HepG2 (cell line): ENCODE data around the gene ABHD18. TPM values are rescaled to one million over a fixed set of nuclear protein-coding genes. Genes with fewer than 3 reads are reported as not detected.

ENCODE experiments used
- AKAP8 ChIP-seq: sonication (generic); formaldehyde crosslinking; IDR thresholded peaks from 2 replicates; pipeline ENCODE4 v1.5.1; 2020; ENCODE audit warnings: mild to moderate bottlenecking, missing genetic modification reagents
- CHD2 ChIP-seq: IDR thresholded peaks from 2 replicates; pipeline ENCODE4 v1.6.1; 2011; ENCODE audit warnings: low read depth, low read length, improper control_type of control experiment
- ETV5 ChIP-seq: IDR thresholded peaks from 2 replicates; pipeline ENCODE4 v1.6.1; 2018; ENCODE audit warnings: missing biosample characterization, missing genetic modification reagents, inconsistent platforms, borderline replicate concordance
- FOXC1 ChIP-seq: sonication (generic); formaldehyde crosslinking; IDR thresholded peaks from 2 replicates; pipeline ENCODE4 v1.8.0; 2022; ENCODE audit warnings: mild to moderate bottlenecking, missing genetic modification reagents, borderline replicate concordance
- MTA1 ChIP-seq: sonication (generic); formaldehyde crosslinking; IDR thresholded peaks from 2 replicates; pipeline ENCODE4 v1.4.0; 2020; ENCODE audit warnings: missing genetic modification reagents, mild to moderate bottlenecking, borderline replicate concordance
- NCOA2 ChIP-seq: sonication (generic); formaldehyde crosslinking; IDR thresholded peaks from 2 replicates; pipeline ENCODE4 v1.8.0; 2022; ENCODE audit warnings: inconsistent platforms
- POLR2A ChIP-seq, 2 experiments: IDR thresholded peaks; 2 replicates each; pipeline ENCODE4 v1.6.1; 2011; ENCODE audit warnings: low read depth in 2 of 2, low read length in 2 of 2, mild to moderate bottlenecking in 1 of 2, moderate library complexity in 1 of 2; ENCODE audit not compliant: insufficient read depth in 1 of 2
- SALL1 ChIP-seq: sonication (generic); formaldehyde crosslinking; IDR thresholded peaks from 2 replicates; pipeline ENCODE4 v1.8.0; 2022; ENCODE audit warnings: mild to moderate bottlenecking, missing genetic modification reagents
- SP5 ChIP-seq: IDR thresholded peaks from 2 replicates; pipeline ENCODE4 v1.6.1; 2016; ENCODE audit warnings: low read depth, borderline replicate concordance
- SPEN ChIP-seq: sonication (generic); formaldehyde crosslinking; IDR thresholded peaks from 2 replicates; pipeline ENCODE4 v1.5.1; 2020; ENCODE audit warnings: low read depth, mild to moderate bottlenecking, missing genetic modification reagents
- SRF ChIP-seq: IDR thresholded peaks from 2 replicates; pipeline ENCODE4 v1.6.1; 2011; ENCODE audit warnings: mild to moderate bottlenecking, low read depth, low read length, moderate library complexity
- THYN1 ChIP-seq: sonication (generic); formaldehyde crosslinking; IDR thresholded peaks from 2 replicates; pipeline ENCODE4 v1.8.1; 2023; ENCODE audit warnings: low read depth, mild to moderate bottlenecking, moderate library complexity, missing genetic modification reagents, borderline replicate concordance
- ZNF121 ChIP-seq: sonication (generic); formaldehyde crosslinking; IDR thresholded peaks from 2 replicates; pipeline ENCODE4 v1.5.0; 2020; ENCODE audit warnings: mild to moderate bottlenecking, missing genetic modification reagents
- ZNF282 ChIP-seq: fragments of 450-650 bp; IDR thresholded peaks from 2 replicates; pipeline ENCODE4 v1.6.1; 2018; ENCODE audit not compliant: partially characterized antibody
- ZNF451 ChIP-seq: sonication (generic); formaldehyde crosslinking; IDR thresholded peaks from 2 replicates; pipeline ENCODE4 v1.5.0; 2020; ENCODE audit warnings: mild to moderate bottlenecking, missing genetic modification reagents
- polyA plus RNA-seq, 8 experiments: library from polyadenylated mRNA; depleted of rRNA in 3 of 8; stranded (reverse) in 7 of 8; unstranded in 1 of 8; fragments of >200 nt; fragmentation: Illumina TruSeq in 4 of 8; extraction: Trizol in 4 of 8; gene quantifications; 2 replicates each; pipeline versions ENCODE4 v1.2.1 to v1.2.3, GENCODE V29; 2011 to 2016; ENCODE audit warnings: low read depth in 4 of 8, missing spikeins in 1 of 8, mixed read lengths in 1 of 8; ENCODE audit not compliant: insufficient read depth in 1 of 8
- total RNA-seq, 5 experiments: library from RNA; depleted of rRNA; stranded (reverse); fragments of >200 nt; fragmentation: Illumina TruSeq; extraction: Trizol; gene quantifications; 2 replicates each; pipeline ENCODE4 v1.2.3, GENCODE V29; 2016; ENCODE audit warnings: low read depth in 1 of 5
- TF ChIP-seq, protein P1 (sequence below): sonication (generic); formaldehyde crosslinking; IDR thresholded peaks from 2 replicates; pipeline ENCODE4 v1.5.0; 2020; ENCODE audit warnings: missing genetic modification reagents
- TF ChIP-seq, protein P2 (sequence below): sonication (generic); formaldehyde crosslinking; IDR thresholded peaks from 2 replicates; pipeline ENCODE4 v1.4.0; 2020; ENCODE audit warnings: missing genetic modification reagents
- TF ChIP-seq, protein P3 (sequence below): IDR thresholded peaks from 2 replicates; pipeline ENCODE4 v1.6.1; 2016; ENCODE audit warnings: missing genetic modification reagents, missing compliant biosample characterization
- TF ChIP-seq, protein P4 (sequence below): sonication (generic); formaldehyde crosslinking; IDR thresholded peaks from 2 replicates; pipeline ENCODE4 v1.8.0; 2022; ENCODE audit warnings: low read depth, missing genetic modification reagents
- TF ChIP-seq, protein P5 (sequence below): sonication (generic); formaldehyde crosslinking; IDR thresholded peaks from 2 replicates; pipeline ENCODE4 v1.5.0; 2020; ENCODE audit warnings: mild to moderate bottlenecking, missing genetic modification reagents
- TF ChIP-seq, protein P6 (sequence below): sonication (generic); formaldehyde crosslinking; IDR thresholded peaks from 2 replicates; pipeline ENCODE4 v1.9.0; 2021; ENCODE audit warnings: missing genetic modification reagents, borderline replicate concordance

Gene ABHD18
- total and polyA plus RNA-seq, 2 of the 13 experiments (the other 11 are each of a cell fraction or from before 2014, with no cell fraction given) = 5.5 to 16.3 TPM

DNA sequence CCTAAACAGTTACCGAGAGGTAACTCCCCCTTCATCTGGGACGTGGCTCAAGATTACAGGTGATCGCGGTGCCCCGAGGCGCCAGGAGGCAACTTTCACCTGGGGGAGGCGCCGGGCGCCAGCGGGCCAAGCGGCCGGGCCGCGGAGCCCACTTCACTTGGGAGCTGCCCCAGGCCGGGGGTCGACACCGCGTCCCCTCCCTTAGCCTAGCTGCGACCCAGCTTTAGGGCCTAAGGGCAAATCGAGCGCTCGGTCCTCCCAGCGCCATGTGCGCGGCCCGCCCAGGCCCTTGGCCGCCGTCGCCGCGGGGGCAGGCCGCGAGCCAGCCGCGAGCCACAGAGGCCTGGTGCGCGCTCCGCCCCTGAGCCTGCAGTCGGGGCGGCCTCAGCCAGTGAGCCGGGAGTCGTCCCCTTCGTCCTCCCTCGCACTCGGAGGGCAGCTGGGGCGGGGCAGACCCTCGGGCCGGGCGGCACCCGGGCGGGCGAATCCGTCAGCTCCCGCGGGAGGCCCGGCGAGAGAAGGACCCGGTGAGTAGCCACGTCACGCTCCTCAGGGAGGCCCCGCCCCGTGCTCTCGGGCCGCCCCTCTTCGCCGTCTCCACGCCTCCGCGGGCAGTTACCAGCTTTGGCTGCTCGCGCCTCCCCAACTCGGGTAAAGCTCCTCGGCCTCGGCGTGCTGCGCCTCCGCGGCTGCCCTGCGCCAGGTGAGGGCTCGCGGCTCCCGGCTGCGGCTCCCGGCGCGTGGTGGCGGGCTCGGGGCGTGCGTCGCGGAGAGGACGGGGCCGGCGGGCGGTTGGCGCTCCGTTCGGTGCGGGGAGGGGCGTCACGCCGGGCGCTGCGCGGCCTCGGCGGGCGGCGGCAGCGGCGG lies 95.7 kb downstream of the ABHD18 start, which contains the start of gene LARP1B (continued):
- TF ChIP-seq CHD2 (peak; percentile 91), AKAP8 (no peak), SALL1 (CRISPR knock-in tag) (peak; percentile 90), SRF (no peak), POLR2A (IDR thresholded peaks at IDR 0.05; ENCODE audit: insufficient read depth in 1 of 2, low read depth in 2 of 2, low read length in 2 of 2) (peak; percentile 92 to 94), SPEN (CRISPR knock-in tag) (peak; percentile 96), ETV5 (CRISPR knock-in tag) (0 out of 2 replicates have a peak, but pooled peaks have one; percentile 10), ZNF282 (no peak), FOXC1 (CRISPR knock-in tag) (peak; percentile 51; the same call in 1 of the 2 replicates), THYN1 (CRISPR knock-in tag) (no peak), MTA1 (peak; percentile 59; the same call in 1 of the 2 replicates), ZNF121 (CRISPR knock-in tag) (peak; percentile 61; the same call in 1 of the 2 replicates), NCOA2 (no peak; the same call in 1 of the 2 replicates), ZNF451 (CRISPR knock-in tag) (peak; percentile 97), SP5 (CRISPR knock-in tag) (peak; percentile 68; the same call in 1 of the 2 replicates)
- TF ChIP-seq, protein P1, sequence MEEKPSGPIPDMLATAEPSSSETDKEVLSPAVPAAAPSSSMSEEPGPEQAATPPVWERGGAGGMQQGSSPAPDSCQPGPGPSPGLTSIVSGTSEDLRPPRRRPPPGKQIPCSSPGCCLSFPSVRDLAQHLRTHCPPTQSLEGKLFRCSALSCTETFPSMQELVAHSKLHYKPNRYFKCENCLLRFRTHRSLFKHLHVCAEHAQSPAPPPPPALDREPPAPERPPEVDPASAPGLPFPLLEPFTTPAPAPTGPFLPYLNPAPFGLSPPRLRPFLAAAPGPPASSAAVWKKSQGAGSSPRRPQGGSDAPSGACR (CRISPR knock-in tag) = 0 out of 2 replicates have a peak, but pooled peaks have one; percentile 40
- TF ChIP-seq, protein P2, sequence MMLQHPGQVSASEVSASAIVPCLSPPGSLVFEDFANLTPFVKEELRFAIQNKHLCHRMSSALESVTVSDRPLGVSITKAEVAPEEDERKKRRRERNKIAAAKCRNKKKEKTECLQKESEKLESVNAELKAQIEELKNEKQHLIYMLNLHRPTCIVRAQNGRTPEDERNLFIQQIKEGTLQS (CRISPR knock-in tag) = peak; percentile 17; the same call in 1 of the 2 replicates
- TF ChIP-seq, protein P3, sequence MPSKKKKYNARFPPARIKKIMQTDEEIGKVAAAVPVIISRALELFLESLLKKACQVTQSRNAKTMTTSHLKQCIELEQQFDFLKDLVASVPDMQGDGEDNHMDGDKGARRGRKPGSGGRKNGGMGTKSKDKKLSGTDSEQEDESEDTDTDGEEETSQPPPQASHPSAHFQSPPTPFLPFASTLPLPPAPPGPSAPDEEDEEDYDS (CRISPR knock-in tag) = peak; percentile 88
- TF ChIP-seq, protein P4, sequence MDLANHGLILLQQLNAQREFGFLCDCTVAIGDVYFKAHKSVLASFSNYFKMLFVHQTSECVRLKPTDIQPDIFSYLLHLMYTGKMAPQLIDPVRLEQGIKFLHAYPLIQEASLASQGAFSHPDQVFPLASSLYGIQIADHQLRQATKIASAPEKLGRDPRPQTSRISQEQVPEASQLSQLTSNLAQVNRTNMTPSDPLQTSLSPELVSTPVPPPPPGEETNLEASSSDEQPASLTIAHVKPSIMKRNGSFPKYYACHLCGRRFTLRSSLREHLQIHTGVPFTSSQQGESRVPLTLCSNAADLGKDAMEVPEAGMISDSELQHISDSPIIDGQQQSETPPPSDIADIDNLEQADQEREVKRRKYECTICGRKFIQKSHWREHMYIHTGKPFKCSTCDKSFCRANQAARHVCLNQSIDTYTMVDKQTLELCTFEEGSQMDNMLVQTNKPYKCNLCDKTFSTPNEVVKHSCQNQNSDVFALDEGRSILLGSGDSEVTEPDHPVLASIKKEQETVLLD (CRISPR knock-in tag) = peak; percentile 93
- TF ChIP-seq, protein P5, sequence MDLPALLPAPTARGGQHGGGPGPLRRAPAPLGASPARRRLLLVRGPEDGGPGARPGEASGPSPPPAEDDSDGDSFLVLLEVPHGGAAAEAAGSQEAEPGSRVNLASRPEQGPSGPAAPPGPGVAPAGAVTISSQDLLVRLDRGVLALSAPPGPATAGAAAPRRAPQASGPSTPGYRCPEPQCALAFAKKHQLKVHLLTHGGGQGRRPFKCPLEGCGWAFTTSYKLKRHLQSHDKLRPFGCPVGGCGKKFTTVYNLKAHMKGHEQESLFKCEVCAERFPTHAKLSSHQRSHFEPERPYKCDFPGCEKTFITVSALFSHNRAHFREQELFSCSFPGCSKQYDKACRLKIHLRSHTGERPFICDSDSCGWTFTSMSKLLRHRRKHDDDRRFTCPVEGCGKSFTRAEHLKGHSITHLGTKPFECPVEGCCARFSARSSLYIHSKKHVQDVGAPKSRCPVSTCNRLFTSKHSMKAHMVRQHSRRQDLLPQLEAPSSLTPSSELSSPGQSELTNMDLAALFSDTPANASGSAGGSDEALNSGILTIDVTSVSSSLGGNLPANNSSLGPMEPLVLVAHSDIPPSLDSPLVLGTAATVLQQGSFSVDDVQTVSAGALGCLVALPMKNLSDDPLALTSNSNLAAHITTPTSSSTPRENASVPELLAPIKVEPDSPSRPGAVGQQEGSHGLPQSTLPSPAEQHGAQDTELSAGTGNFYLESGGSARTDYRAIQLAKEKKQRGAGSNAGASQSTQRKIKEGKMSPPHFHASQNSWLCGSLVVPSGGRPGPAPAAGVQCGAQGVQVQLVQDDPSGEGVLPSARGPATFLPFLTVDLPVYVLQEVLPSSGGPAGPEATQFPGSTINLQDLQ = no peak; the same call in 1 of the 2 replicates
- TF ChIP-seq, protein P6, sequence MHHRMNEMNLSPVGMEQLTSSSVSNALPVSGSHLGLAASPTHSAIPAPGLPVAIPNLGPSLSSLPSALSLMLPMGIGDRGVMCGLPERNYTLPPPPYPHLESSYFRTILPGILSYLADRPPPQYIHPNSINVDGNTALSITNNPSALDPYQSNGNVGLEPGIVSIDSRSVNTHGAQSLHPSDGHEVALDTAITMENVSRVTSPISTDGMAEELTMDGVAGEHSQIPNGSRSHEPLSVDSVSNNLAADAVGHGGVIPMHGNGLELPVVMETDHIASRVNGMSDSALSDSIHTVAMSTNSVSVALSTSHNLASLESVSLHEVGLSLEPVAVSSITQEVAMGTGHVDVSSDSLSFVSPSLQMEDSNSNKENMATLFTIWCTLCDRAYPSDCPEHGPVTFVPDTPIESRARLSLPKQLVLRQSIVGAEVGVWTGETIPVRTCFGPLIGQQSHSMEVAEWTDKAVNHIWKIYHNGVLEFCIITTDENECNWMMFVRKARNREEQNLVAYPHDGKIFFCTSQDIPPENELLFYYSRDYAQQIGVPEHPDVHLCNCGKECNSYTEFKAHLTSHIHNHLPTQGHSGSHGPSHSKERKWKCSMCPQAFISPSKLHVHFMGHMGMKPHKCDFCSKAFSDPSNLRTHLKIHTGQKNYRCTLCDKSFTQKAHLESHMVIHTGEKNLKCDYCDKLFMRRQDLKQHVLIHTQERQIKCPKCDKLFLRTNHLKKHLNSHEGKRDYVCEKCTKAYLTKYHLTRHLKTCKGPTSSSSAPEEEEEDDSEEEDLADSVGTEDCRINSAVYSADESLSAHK (CRISPR knock-in tag) = no peak
